ENCODE results near the gene ABHD15. TPM values are rescaled to one million over a fixed set of nuclear protein-coding genes. Genes with fewer than 3 reads are reported as not detected.

ABHD15 gene
- total RNA-seq, 4 donors from 2014 or later, result 7.2 to 11.0 (median 7.9) TPM

DNA sequence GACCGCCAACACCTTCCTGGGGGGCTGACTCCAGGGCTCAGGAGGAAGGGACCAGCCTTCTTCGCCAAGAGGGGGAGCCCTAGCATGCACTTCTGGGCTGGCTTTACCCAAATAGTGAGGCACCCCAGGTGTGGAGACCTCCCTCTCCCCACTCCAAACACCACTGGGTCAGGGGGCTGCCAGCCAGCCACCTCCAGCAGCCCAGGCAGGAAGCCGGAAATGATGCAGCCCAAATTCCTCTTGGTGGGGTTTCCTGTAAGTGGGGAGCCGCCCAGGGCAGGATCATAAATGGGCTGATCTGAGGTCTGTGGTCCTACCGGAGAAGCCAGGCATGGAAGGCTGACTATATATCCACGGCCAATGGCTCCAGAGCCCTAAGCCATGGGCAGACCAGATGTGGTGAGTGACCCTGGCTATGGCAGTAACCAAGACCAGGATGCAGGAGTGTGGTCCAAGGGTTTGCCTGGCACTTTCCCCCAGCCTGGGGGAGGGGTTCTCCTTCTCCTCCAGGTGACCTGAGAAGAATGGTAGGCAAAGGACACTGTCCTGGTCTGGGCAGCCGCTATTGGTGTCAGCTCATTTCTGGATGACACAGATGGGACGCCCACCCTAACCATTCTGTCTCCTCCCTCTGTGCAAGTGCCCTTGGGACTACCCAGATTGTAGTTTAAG lies 18.4 kb upstream of the ABHD15 start:
- no peaks in the 10 kb centered on the region for H3K27me3 ChIP-seq
- TF ChIP-seq EP300 (IDR thresholded peaks at IDR 0.05), result no peak
- TF ChIP-seq POLR2AphosphoS5 (IDR thresholded peaks at IDR 0.05), result peak in 1 of 3 donors; percentile 9
- no peaks in the 10 kb centered on the region for H3K9me3 ChIP-seq
- peaks cover 90% of the 10 kb centered on the region for H3K4me1 ChIP-seq
- peak in 1 of 2 donors; percentile 71 for DNase-seq (ENCODE audit: low spot score in 2 of 2)
- peak overlapping the region; percentile 32 for H3K4me3 ChIP-seq
- peaks cover 7% of the 10 kb centered on the region for H3K36me3 ChIP-seq
- WGBS, result 77% methylated on average over 7 of the region's 8 CpGs
- H3K27ac ChIP-seq, result peak overlapping the region; percentile 66

DNA sequence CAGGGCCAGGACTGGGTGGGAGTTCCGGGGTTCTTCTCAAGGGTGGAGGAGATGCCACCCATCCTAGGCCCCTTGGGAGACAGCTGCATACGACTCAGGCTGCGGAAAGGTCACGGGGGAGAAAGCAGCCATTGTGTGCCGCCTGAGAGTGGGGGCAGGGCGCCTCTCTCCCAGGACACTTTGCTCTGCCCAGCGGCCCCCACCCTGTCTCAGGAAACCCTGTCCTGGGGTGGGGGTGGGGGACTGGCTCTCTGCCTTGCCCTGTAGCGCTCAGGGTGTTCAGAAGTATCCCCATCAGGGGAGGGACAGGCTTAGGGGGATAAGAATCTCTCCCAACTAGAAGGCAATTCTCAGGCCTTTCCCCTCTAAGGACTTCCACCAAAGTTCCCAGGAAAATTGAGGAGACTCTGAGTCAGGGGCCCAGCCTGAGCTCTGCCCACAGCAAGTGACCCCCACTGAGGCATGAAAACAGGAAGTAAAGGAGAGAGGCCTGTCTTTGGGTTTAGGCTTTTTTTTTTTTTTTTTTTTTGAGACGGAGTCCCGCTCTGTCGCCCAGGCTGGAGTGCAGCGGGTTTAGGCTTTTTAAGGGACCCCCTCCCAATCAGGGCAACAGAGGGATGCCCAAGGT lies 17.7 kb upstream of the ABHD15 start:
- Histone ChIP-seq H3K4me3 (peak overlapping the region; percentile 32), H3K27me3 (no peaks in the 10 kb centered on the region), H3K4me1 (peaks cover 89% of the 10 kb centered on the region), H3K9me3 (no peaks in the 10 kb centered on the region), H3K27ac (peak overlapping the region; percentile 66), H3K36me3 (peaks cover 11% of the 10 kb centered on the region)
- TF ChIP-seq EP300 (IDR thresholded peaks at IDR 0.05), result no peak
- TF ChIP-seq, protein P1, sequence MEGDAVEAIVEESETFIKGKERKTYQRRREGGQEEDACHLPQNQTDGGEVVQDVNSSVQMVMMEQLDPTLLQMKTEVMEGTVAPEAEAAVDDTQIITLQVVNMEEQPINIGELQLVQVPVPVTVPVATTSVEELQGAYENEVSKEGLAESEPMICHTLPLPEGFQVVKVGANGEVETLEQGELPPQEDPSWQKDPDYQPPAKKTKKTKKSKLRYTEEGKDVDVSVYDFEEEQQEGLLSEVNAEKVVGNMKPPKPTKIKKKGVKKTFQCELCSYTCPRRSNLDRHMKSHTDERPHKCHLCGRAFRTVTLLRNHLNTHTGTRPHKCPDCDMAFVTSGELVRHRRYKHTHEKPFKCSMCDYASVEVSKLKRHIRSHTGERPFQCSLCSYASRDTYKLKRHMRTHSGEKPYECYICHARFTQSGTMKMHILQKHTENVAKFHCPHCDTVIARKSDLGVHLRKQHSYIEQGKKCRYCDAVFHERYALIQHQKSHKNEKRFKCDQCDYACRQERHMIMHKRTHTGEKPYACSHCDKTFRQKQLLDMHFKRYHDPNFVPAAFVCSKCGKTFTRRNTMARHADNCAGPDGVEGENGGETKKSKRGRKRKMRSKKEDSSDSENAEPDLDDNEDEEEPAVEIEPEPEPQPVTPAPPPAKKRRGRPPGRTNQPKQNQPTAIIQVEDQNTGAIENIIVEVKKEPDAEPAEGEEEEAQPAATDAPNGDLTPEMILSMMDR (IDR thresholded peaks at IDR 0.05), result no peak
- TF ChIP-seq POLR2A (IDR thresholded peaks at IDR 0.05), result no peak
- no peak for TF ChIP-seq POLR2AphosphoS5 (IDR thresholded peaks at IDR 0.05)
- 88% methylated on average over 9 of the region's 12 CpGs for WGBS
- DNase-seq (ENCODE audit: low spot score in 2 of 2), result peak in 1 of 2 donors; percentile 61

DNA sequence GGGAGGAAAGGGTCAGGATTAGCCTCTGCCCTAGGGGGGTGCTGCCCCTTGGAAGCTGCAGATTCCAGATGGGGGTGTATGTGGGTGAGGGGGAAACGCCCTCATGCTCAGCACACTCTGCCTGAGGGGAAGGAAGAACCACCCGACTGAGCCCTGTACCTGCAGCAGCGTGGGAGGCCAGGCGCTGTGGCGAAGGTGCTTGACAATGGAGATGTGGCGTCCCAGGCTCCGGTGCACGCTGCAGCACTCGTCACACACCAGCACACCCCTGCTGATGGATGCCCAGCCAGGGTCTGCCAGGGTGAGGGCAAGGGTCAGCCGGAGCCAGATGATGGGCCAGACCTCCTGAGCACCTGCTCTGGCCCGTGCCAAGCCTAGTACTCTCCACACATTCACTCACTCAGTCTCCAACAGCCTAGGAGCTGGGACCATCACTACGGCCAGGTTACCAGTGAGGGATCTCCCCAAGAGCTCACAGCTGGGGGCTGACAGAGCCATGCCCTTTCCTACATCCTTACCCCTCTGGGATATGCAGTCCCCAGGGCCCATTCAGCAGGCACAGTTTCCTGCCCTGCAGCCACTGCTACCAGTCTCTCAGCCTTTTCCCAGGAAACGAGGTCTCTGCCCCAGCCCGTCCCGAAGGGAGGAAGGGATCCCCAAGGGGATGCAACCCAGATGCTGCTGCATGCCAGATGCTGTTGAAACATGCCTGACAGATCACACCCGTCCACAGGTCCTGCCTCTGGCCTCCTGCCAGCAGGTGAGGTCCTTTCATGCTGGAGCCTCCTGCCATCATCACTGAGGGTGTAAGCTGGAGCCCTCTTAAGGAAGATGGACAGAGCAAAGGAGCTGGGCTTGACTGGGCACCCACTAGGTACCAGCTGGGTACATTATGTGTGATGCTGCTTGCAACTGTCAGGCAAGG lies 16.7 kb upstream of the ABHD15 start:
- Histone ChIP-seq H3K4me1 (peaks cover 86% of the 10 kb centered on the region), H3K27me3 (no peaks in the 10 kb centered on the region), H3K9me3 (no peaks in the 10 kb centered on the region), H3K27ac (peak overlapping the region; percentile 66), H3K4me3 (no peak overlapping the region), H3K36me3 (peaks cover 18% of the 10 kb centered on the region)
- no peak for TF ChIP-seq POLR2AphosphoS5 (IDR thresholded peaks at IDR 0.05)
- no peak for TF ChIP-seq POLR2A (IDR thresholded peaks at IDR 0.05)
- TF ChIP-seq EP300 (IDR thresholded peaks at IDR 0.05), result no peak
- TF ChIP-seq, protein P1 (IDR thresholded peaks at IDR 0.05), result no peak
- WGBS, result 22% methylated on average over 3 of the region's 16 CpGs
- DNase-seq (ENCODE audit: low spot score in 2 of 2), result peak in 1 of 2 donors; percentile 68

DNA sequence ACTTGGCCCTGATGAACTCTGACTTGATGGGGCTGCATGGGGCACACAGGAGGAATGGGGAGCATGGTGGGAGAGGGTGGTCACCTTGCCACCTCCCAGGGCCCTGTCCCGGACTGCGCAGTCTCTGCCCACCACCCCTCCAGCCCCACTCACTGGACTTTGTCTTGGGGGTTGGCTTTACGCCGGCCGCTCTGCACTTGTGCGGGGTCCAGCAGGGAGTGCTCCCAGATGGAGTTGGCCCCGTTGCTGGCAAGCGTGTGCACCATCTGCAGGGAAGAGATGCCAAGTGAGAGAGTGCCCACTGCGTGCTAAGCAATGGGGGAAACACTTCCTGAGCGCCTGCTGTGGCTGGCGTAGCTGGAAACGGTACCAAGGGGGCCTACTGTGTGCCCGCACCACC lies 15.9 kb upstream of the ABHD15 start:
- no peak overlapping the region for H3K27ac ChIP-seq
- DNase-seq (ENCODE audit: low spot score in 2 of 2), result no peak
- H3K36me3 ChIP-seq, result peaks cover 26% of the 10 kb centered on the region
- H3K4me3 ChIP-seq, result no peak overlapping the region
- H3K4me1 ChIP-seq, result peaks cover 82% of the 10 kb centered on the region
- TF ChIP-seq POLR2AphosphoS5 (IDR thresholded peaks at IDR 0.05) (no peak), EP300 (IDR thresholded peaks at IDR 0.05) (no peak), POLR2A (IDR thresholded peaks at IDR 0.05) (no peak)
- TF ChIP-seq, protein P1 (IDR thresholded peaks at IDR 0.05), result no peak
- H3K27me3 ChIP-seq, result no peaks in the 10 kb centered on the region
- no peaks in the 10 kb centered on the region for H3K9me3 ChIP-seq
- 77% methylated on average over 11 of the region's 13 CpGs for WGBS

DNA sequence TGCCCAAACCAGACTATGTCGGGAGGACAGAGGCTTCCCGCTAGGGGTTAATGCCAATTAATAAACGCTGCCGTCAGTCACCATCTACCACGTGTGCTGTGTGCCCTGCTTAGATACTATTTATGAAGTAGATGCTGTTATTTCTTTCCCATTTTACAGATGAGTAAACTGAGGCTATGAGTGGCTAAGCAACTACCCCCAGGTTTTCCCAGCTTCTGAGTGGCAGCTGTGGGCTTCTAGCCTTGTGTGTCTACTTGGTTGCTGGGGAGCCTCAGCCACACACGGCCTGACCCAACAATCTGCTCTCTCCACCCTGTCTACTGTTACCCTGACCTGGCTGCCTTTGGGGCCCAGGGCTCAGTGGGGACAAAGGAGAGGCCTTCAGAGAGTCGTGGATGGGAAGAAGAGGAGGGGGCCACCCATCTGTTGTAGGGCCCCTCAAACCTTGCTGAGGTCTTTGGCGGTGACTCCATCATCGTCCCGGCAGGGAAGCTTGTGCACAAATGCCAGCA lies 15.5 kb upstream of the ABHD15 start:
- Histone ChIP-seq H3K27me3 (no peaks in the 10 kb centered on the region), H3K4me1 (peaks cover 82% of the 10 kb centered on the region), H3K27ac (no peak overlapping the region), H3K36me3 (peaks cover 31% of the 10 kb centered on the region), H3K4me3 (no peak overlapping the region), H3K9me3 (no peaks in the 10 kb centered on the region)
- no peak for DNase-seq (ENCODE audit: low spot score in 2 of 2)
- TF ChIP-seq EP300 (IDR thresholded peaks at IDR 0.05), result no peak
- no peak for TF ChIP-seq POLR2A (IDR thresholded peaks at IDR 0.05)
- TF ChIP-seq, protein P1 (IDR thresholded peaks at IDR 0.05), result no peak
- no peak for TF ChIP-seq POLR2AphosphoS5 (IDR thresholded peaks at IDR 0.05)
- 82% methylated on average over 6 of the region's 10 CpGs for WGBS
